Adipose tissue (tissue), 3 donors: Measurements from ENCODE around the gene CELA3A. TPM values are rescaled to one million over a fixed set of nuclear protein-coding genes. Genes with fewer than 3 reads are reported as not detected.
"Not testable (repeated sequence)": the region's sequence is repeated elsewhere in the genome, so short reads cannot be mapped to it uniquely, and the experiment has no call there.

Source experiments
- H3K27ac ChIP-seq: one replicate; pipeline ENCODE4 v1.5.1; 2013; ENCODE audit warnings: low read depth, low read length
- WGBS, 3 donors: extraction: QIAGEN DNeasy Blood & Tissue Kit; methylation state at CpG; one replicate each; pipeline ENCODE4 v1.1.7; 2013; 5-methylcytosine and 5-hydroxymethylcytosine counted together
- polyA plus RNA-seq, 3 donors: library from polyadenylated mRNA; stranded (reverse); fragments of 200-250 nt; gene quantifications; one replicate each; pipeline ENCODE4 v1.2.3, GENCODE V29; 2013
- donor health status: healthy with polysubstance abuse.
- donor health status: Bipolar disorder and iron deficiency.
- donor health status: healthy.

The CELA3A gene
- polyA plus RNA-seq, 3 donors = 5.3 to 36,211 (median 17.7) TPM

GRCh38 chr1:22006736-22007135 is 5.3 kb downstream of the CELA3A start:
- not testable (repeated sequence) for H3K27ac ChIP-seq
- 38 to 83% (median 82%) methylated on average over 11 to 13 of the region's 13 CpGs for WGBS, 3 donors

- 51 to 90% (median 83%) methylated on average over 9 of the region's 10 CpGs for WGBS, 3 donors
- not testable (repeated sequence) for H3K27ac ChIP-seq
Observed at GRCh38 chr1:22007262-22007661, 5.8 kb downstream of the CELA3A start.

GRCh38 chr1:22009566-22009965 is 8.1 kb downstream of the CELA3A start:
- H3K27ac ChIP-seq = not testable (repeated sequence)
- 54 to 80% (median 78%) methylated on average over 10 of the region's 11 CpGs for WGBS, 3 donors

GRCh38 chr1:22012752-22013151 is 11.3 kb downstream of the CELA3A start:
- not testable (repeated sequence) for H3K27ac ChIP-seq
- 47 to 78% (median 63%) methylated on average over 4 of the region's 4 CpGs for WGBS, 3 donors

GRCh38 chr1:22014575-22015206 is 13.2 kb downstream of the CELA3A start:
- WGBS, 3 donors = 67 to 91% (median 87%) methylated on average over 13 of the region's 13 CpGs

GRCh38 chr1:22018583-22019559 is 17.4 kb downstream of the CELA3A start:
- WGBS, 3 donors = 43 to 64% (median 46%) methylated on average over 10 of the region's 10 CpGs

More at GRCh38 chr1:22014575-22015206, 13.2 kb downstream of the CELA3A start:
- not testable (repeated sequence) for H3K27ac ChIP-seq

GRCh38 chr1:22021061-22021460 is 19.6 kb downstream of the CELA3A start:
- H3K27ac ChIP-seq = no peak overlapping the region
- WGBS, 3 donors = 88 to 94% (median 93%) methylated on average over 6 of the region's 6 CpGs

More at GRCh38 chr1:22018583-22019559, 17.4 kb downstream of the CELA3A start:
- H3K27ac ChIP-seq = no peak overlapping the region

- 2 to 39% (median 2%) methylated on average over 33 of the region's 33 CpGs for WGBS, 3 donors
- H3K27ac ChIP-seq = peak overlapping the region; percentile 26
Observed at GRCh38 chr1:22024485-22025367, 23.3 kb downstream of the CELA3A start.

GRCh38 chr1:22025368-22026155 is 24.1 kb downstream of the CELA3A start:
- WGBS, 3 donors = 0 to 18% (median 0%) methylated on average over 42 of the region's 42 CpGs
- H3K27ac ChIP-seq = peak overlapping the region; percentile 93

GRCh38 chr1:22026924-22027289 is 25.4 kb downstream of the CELA3A start:
- H3K27ac ChIP-seq = no peak overlapping the region
- 79 to 84% (median 80%) methylated on average over 3 of the region's 3 CpGs for WGBS, 3 donors

- no peak overlapping the region for H3K27ac ChIP-seq
- 78 to 81% (median 81%) methylated on average over 4 of the region's 4 CpGs for WGBS, 3 donors
Observed at GRCh38 chr1:22030057-22030456, 28.6 kb downstream of the CELA3A start.

- no peak overlapping the region for H3K27ac ChIP-seq
- 70 to 81% (median 78%) methylated on average over 3 of the region's 3 CpGs for WGBS, 3 donors
Observed at GRCh38 chr1:22030473-22030872, 29.0 kb downstream of the CELA3A start.

- WGBS, 3 donors = 51 to 55% (median 52%) methylated on average over 8 of the region's 8 CpGs
- no peak overlapping the region for H3K27ac ChIP-seq
Observed at GRCh38 chr1:22031214-22031962, 29.9 kb downstream of the CELA3A start.

GRCh38 chr1:22034834-22035233 is 33.4 kb downstream of the CELA3A start:
- WGBS, 3 donors = 77 to 89% (median 78%) methylated on average over 5 of the region's 5 CpGs
- H3K27ac ChIP-seq = not testable (repeated sequence)

GRCh38 chr1:22037520-22037919 is 36.1 kb downstream of the CELA3A start:
- WGBS, 3 donors = 71 to 76% (median 74%) methylated on average over 7 of the region's 7 CpGs
- H3K27ac ChIP-seq = no peak overlapping the region

GRCh38 chr1:22038036-22038435 is 36.6 kb downstream of the CELA3A start:
- WGBS, 3 donors = 81 to 89% (median 88%) methylated on average over 5 of the region's 5 CpGs
- H3K27ac ChIP-seq = no peak overlapping the region
